Tibial nerve (tissue), 4 donors: Measurements from ENCODE around the gene CHKB.

ENCODE experiments used
- EP300 ChIP-seq, 2 donors: sonication (generic); formaldehyde crosslinking; IDR thresholded peaks; one replicate each; pipeline ENCODE4 v1.6.1; 2017; ENCODE audit warnings: antibody characterized with exemption in 2 of 2, mild to moderate bottlenecking in 1 of 2
- POLR2A ChIP-seq, 2 donors: fragments of 450-650 bp; IDR thresholded peaks; one replicate each; pipeline ENCODE4 v1.6.1; 2017; ENCODE audit warnings: antibody characterized with exemption in 2 of 2, mild to moderate bottlenecking in 2 of 2, moderate library complexity in 2 of 2
- TF ChIP-seq, protein P1 (sequence below), 5 experiments: fragments of 200-600 bp in 3 of 5; fragments of 450-650 bp in 2 of 5; sonication (generic) in 3 of 5; IDR thresholded peaks; one replicate each; pipeline ENCODE4 v1.5.1; 2016 to 2019; ENCODE audit warnings: antibody characterized with exemption in 5 of 5, mild to moderate bottlenecking in 3 of 5, moderate library complexity in 2 of 5

GRCh38 chr22:50584106-50585096 is 1.8 kb upstream of the CHKB start:
- TF ChIP-seq, protein P1, sequence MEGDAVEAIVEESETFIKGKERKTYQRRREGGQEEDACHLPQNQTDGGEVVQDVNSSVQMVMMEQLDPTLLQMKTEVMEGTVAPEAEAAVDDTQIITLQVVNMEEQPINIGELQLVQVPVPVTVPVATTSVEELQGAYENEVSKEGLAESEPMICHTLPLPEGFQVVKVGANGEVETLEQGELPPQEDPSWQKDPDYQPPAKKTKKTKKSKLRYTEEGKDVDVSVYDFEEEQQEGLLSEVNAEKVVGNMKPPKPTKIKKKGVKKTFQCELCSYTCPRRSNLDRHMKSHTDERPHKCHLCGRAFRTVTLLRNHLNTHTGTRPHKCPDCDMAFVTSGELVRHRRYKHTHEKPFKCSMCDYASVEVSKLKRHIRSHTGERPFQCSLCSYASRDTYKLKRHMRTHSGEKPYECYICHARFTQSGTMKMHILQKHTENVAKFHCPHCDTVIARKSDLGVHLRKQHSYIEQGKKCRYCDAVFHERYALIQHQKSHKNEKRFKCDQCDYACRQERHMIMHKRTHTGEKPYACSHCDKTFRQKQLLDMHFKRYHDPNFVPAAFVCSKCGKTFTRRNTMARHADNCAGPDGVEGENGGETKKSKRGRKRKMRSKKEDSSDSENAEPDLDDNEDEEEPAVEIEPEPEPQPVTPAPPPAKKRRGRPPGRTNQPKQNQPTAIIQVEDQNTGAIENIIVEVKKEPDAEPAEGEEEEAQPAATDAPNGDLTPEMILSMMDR (IDR thresholded peaks at IDR 0.05): no peak
- TF ChIP-seq POLR2A (IDR thresholded peaks at IDR 0.05) (no peak), EP300 (IDR thresholded peaks at IDR 0.05) (no peak)
